GM21515 (cell line): ENCODE results near the gene ZNF75A.

Experiments
- ATAC-seq: cut with Tn5 transposase; IDR thresholded peaks from one replicate; pipeline ENCODE4 v1.9.1; 2021; ENCODE audit not compliant: unreplicated experiment

The ZNF75A gene

GRCh38 chr16:3285131-3285530, 20.2 kb upstream of the ZNF75A start:
- ATAC-seq: no peak

GRCh38 chr16:3289998-3290673, 15.2 kb upstream of the ZNF75A start:
- ATAC-seq: no peak

GRCh38 chr16:3292604-3293003, 12.7 kb upstream of the ZNF75A start:
- no peak for ATAC-seq

GRCh38 chr16:3295209-3295608, 10.1 kb upstream of the ZNF75A start:
- ATAC-seq: no peak

- ATAC-seq: no peak
Observed at GRCh38 chr16:3295783-3296182, 9.5 kb upstream of the ZNF75A start.

- ATAC-seq: no peak
Observed at GRCh38 chr16:3304370-3304769, 927 bp upstream of the ZNF75A start.

GRCh38 chr16:3306078-3306477, 781 bp downstream of the ZNF75A start:
- no peak for ATAC-seq

GRCh38 chr16:3311496-3311895, 6.2 kb downstream of the ZNF75A start:
- no peak for ATAC-seq

GRCh38 chr16:3317315-3317999, 12.2 kb downstream of the ZNF75A start:
- ATAC-seq: no peak

GRCh38 chr16:3321816-3322215, 16.5 kb downstream of the ZNF75A start:
- ATAC-seq: no peak

- no peak for ATAC-seq
Observed at GRCh38 chr16:3327514-3327913, 22.2 kb downstream of the ZNF75A start.

GRCh38 chr16:3328104-3328503, 22.8 kb downstream of the ZNF75A start:
- no peak for ATAC-seq

- no peak for ATAC-seq
Observed at GRCh38 chr16:3328643-3329042, 23.3 kb downstream of the ZNF75A start.

GRCh38 chr16:3346041-3346440, 40.7 kb downstream of the ZNF75A start:
- no peak for ATAC-seq

GRCh38 chr16:3347586-3347985, 42.3 kb downstream of the ZNF75A start:
- ATAC-seq: no peak

GRCh38 chr16:3348547-3349167, 43.4 kb downstream of the ZNF75A start:
- ATAC-seq: no peak

GRCh38 chr16:3349175-3349574, 43.9 kb downstream of the ZNF75A start:
- ATAC-seq: no peak

GRCh38 chr16:3355589-3355988, 50.3 kb downstream of the ZNF75A start, which contains the start of gene OR2C1:
Gene OR2C1 (plus strand): TSS chr16:3355889. CDS start chr16:3355941, 52 bp downstream.
- no peak for ATAC-seq

GRCh38 chr16:3356118-3356517, 50.8 kb downstream of the ZNF75A start:
- ATAC-seq: no peak

GRCh38 chr16:3358871-3359270, 53.6 kb downstream of the ZNF75A start:
- no peak for ATAC-seq

GRCh38 chr16:3362931-3363330, 57.6 kb downstream of the ZNF75A start:
- ATAC-seq: no peak

GRCh38 chr16:3363793-3364192, 58.5 kb downstream of the ZNF75A start:
- ATAC-seq: no peak
